ENCODE results near the gene TRPT1. TPM values are rescaled to one million over a fixed set of nuclear protein-coding genes. Genes with fewer than 3 reads are reported as not detected.

Gene TRPT1
- total and polyA plus RNA-seq, 9 of the 15 experiments (the other 6 are each of a cell fraction or from before 2014, with no cell fraction given), result 4.6 to 41.7 (median 23.1) TPM

DNA sequence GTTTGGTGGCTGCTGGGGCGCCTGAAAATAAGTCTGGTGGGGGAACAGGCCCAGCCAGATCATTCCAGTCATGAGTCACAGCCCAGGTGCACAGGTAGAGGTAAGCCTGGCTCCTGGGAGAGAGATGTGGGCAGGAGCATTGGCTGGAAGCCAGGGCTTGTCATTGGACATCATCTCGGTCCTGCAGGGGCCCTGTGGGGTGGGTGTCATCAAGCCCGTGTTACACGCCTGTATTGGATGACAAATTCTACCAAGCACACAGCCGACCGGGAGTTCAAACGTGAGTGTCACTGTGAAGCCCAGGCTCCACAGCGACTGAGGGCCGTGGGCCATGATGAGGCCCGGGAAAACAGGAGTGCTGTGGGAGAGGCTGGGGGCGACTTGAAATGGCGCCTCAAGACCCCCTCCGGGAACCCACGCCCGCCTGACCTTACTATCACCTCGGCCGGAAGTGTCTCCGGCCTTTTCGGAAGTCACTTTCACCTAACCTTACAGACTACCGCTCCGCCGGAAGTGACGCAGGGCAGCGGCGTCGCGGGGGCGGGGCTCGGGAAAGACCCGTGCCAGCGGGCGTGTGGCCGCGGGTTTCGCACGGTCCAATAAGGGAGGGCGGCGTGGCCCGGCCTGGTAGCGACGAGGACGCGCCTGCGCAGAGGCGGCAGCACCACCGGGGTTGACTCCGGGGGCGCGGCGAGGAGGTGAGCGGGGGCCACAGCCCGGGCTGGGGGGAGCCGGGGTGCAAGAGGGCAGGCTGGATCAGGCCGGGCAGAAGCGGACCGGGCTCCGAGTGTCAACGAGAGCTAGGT is 14.7 kb upstream of the TRPT1 start, which contains the start of gene FKBP2 (continued):
- TF ChIP-seq PRMT5 (CRISPR knock-in tag; IDR thresholded peaks at IDR 0.05) (no peak), ZNF79 (CRISPR knock-in tag; IDR thresholded peaks at IDR 0.05; ENCODE audit: low read depth) (no peak), ZNF175 (CRISPR knock-in tag; IDR thresholded peaks at IDR 0.05; ENCODE audit: low read depth) (peak; percentile 75; the same call in 1 of the 2 replicates), TFAM (CRISPR knock-in tag; conservative IDR thresholded peaks at IDR 0.05) (no peak), ZNF445 (CRISPR knock-in tag; IDR thresholded peaks at IDR 0.05; ENCODE audit: low read depth) (no peak), NCOA1 (IDR thresholded peaks at IDR 0.05; ENCODE audit: low read depth) (peak; percentile 51; the same call in 1 of the 2 replicates), KLF10 (CRISPR knock-in tag; IDR thresholded peaks at IDR 0.05) (no peak), NRF1 (conservative IDR thresholded peaks at IDR 0.05 in 1 of 2, IDR thresholded peaks at IDR 0.05 in 1 of 2) (peak; percentile 98), CTBP1 (IDR thresholded peaks at IDR 0.05; ENCODE audit: borderline replicate concordance) (peak; percentile 34; the same call in 1 of the 2 replicates), SREBF2 (CRISPR knock-in tag; IDR thresholded peaks at IDR 0.05) (no peak)
- TF ChIP-seq, protein P1, sequence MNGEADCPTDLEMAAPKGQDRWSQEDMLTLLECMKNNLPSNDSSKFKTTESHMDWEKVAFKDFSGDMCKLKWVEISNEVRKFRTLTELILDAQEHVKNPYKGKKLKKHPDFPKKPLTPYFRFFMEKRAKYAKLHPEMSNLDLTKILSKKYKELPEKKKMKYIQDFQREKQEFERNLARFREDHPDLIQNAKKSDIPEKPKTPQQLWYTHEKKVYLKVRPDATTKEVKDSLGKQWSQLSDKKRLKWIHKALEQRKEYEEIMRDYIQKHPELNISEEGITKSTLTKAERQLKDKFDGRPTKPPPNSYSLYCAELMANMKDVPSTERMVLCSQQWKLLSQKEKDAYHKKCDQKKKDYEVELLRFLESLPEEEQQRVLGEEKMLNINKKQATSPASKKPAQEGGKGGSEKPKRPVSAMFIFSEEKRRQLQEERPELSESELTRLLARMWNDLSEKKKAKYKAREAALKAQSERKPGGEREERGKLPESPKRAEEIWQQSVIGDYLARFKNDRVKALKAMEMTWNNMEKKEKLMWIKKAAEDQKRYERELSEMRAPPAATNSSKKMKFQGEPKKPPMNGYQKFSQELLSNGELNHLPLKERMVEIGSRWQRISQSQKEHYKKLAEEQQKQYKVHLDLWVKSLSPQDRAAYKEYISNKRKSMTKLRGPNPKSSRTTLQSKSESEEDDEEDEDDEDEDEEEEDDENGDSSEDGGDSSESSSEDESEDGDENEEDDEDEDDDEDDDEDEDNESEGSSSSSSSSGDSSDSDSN (IDR thresholded peaks at IDR 0.05; ENCODE audit: borderline replicate concordance in 1 of 2, low read depth in 2 of 2, low read length in 2 of 2), result no peak
- TF ChIP-seq, protein P2, sequence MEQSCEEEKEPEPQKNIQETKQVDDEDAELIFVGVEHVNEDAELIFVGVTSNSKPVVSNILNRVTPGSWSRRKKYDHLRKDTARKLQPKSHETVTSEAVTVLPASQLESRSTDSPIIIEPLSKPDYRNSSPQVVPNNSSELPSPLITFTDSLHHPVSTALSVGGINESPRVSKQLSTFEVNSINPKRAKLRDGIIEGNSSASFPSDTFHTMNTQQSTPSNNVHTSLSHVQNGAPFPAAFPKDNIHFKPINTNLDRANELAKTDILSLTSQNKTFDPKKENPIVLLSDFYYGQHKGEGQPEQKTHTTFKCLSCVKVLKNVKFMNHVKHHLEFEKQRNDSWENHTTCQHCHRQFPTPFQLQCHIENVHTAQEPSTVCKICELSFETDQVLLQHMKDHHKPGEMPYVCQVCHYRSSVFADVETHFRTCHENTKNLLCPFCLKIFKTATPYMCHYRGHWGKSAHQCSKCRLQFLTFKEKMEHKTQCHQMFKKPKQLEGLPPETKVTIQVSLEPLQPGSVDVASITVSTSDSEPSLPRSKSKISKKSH (CRISPR knock-in tag; IDR thresholded peaks at IDR 0.05), result no peak
- TF ChIP-seq, protein P3, sequence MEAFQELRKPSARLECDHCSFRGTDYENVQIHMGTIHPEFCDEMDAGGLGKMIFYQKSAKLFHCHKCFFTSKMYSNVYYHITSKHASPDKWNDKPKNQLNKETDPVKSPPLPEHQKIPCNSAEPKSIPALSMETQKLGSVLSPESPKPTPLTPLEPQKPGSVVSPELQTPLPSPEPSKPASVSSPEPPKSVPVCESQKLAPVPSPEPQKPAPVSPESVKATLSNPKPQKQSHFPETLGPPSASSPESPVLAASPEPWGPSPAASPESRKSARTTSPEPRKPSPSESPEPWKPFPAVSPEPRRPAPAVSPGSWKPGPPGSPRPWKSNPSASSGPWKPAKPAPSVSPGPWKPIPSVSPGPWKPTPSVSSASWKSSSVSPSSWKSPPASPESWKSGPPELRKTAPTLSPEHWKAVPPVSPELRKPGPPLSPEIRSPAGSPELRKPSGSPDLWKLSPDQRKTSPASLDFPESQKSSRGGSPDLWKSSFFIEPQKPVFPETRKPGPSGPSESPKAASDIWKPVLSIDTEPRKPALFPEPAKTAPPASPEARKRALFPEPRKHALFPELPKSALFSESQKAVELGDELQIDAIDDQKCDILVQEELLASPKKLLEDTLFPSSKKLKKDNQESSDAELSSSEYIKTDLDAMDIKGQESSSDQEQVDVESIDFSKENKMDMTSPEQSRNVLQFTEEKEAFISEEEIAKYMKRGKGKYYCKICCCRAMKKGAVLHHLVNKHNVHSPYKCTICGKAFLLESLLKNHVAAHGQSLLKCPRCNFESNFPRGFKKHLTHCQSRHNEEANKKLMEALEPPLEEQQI (IDR thresholded peaks at IDR 0.05), result no peak
- TF ChIP-seq, protein P4, sequence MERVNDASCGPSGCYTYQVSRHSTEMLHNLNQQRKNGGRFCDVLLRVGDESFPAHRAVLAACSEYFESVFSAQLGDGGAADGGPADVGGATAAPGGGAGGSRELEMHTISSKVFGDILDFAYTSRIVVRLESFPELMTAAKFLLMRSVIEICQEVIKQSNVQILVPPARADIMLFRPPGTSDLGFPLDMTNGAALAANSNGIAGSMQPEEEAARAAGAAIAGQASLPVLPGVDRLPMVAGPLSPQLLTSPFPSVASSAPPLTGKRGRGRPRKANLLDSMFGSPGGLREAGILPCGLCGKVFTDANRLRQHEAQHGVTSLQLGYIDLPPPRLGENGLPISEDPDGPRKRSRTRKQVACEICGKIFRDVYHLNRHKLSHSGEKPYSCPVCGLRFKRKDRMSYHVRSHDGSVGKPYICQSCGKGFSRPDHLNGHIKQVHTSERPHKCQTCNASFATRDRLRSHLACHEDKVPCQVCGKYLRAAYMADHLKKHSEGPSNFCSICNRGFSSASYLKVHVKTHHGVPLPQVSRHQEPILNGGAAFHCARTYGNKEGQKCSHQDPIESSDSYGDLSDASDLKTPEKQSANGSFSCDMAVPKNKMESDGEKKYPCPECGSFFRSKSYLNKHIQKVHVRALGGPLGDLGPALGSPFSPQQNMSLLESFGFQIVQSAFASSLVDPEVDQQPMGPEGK (CRISPR knock-in tag; IDR thresholded peaks at IDR 0.05; ENCODE audit: borderline replicate concordance), result no peak
